ENCODE data around the gene SWI5.

DNA sequence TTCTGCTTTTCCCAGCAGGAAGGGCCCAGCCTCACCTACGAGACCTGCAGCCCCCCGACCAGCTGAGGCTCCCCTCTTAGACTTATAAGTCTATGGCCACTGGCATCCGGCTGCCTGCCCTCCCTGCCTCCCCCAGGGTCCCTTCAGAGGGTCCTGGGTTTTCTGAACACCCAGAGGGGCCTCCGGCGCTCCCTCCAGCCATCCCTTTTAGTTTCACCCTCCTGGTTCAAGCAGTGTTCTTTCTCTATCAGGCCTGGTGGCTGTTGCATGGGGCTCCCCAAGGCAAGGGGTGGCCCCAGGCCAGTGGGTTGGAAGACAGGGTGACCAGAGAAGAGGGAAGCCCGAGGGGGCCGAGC is 22.1 kb upstream of the SWI5 start:
- TF ChIP-seq, protein P1, sequence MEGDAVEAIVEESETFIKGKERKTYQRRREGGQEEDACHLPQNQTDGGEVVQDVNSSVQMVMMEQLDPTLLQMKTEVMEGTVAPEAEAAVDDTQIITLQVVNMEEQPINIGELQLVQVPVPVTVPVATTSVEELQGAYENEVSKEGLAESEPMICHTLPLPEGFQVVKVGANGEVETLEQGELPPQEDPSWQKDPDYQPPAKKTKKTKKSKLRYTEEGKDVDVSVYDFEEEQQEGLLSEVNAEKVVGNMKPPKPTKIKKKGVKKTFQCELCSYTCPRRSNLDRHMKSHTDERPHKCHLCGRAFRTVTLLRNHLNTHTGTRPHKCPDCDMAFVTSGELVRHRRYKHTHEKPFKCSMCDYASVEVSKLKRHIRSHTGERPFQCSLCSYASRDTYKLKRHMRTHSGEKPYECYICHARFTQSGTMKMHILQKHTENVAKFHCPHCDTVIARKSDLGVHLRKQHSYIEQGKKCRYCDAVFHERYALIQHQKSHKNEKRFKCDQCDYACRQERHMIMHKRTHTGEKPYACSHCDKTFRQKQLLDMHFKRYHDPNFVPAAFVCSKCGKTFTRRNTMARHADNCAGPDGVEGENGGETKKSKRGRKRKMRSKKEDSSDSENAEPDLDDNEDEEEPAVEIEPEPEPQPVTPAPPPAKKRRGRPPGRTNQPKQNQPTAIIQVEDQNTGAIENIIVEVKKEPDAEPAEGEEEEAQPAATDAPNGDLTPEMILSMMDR (IDR thresholded peaks at IDR 0.05) = no peak
- no peak for TF ChIP-seq POLR2A (IDR thresholded peaks at IDR 0.05)

Measured in Peyer's patch (tissue), 4 donors.